HCT116 (cell line): Measurements from ENCODE around the gene MYH7. TPM values are rescaled to one million over a fixed set of nuclear protein-coding genes. Genes with fewer than 3 reads are reported as not detected.

Experiments used
- ATAC-seq: fragments of 200-7000 bp; cut with Tn5 transposase; 2 replicates; pipeline ENCODE4 v1.9.1; 2020; ENCODE audit warnings: mild to moderate bottlenecking, moderate library complexity
- BruUV-seq: library from RNA; stranded (reverse); fragments of 400-500 nt; replicated peaks from 2 replicates; lab custom pipeline; 2021; lab: Mats Ljungman, UMichigan
- CTCF ChIA-PET: fragments of 300-600 bp; sonication (Branson Sonifier 250); formaldehyde crosslinking; loops from one replicate; lab custom pipeline; 2021; ENCODE audit warnings: antibody characterized with exemption; lab: Charles Lee
- POLR2A ChIA-PET: fragments of 300-600, 350-600 bp; sonication (Branson Sonifier 250); formaldehyde crosslinking; loops from one replicate; lab custom pipeline; 2021; ENCODE audit warnings: antibody characterized with exemption; lab: Charles Lee
- RAD21 ChIA-PET, 2 experiments: fragments of 300-600 bp; sonication (Branson Sonifier 250); formaldehyde crosslinking; loops; one replicate each; lab custom pipeline; 2023; ENCODE audit warnings: low total read pairs in 2 of 2; ENCODE audit not compliant: uncharacterized antibody in 2 of 2, unreplicated experiment in 2 of 2, low non-redundant PET in 1 of 2; lab: Charles Lee
- DNase-seq: peaks from one replicate; pipeline ENCODE4 v3.0.0-alpha.2; 2010; ENCODE audit warnings: low read depth, low spot score
- H2AFZ ChIP-seq: fragments of 200-600 bp; shearing (Covaris generic), sonication (generic); 2 replicates; pipeline ENCODE4 v1.6.1; 2017; ENCODE audit warnings: low read depth, mixed run types, mixed read lengths, antibody characterized with exemption, low read length; ENCODE audit not compliant: poor library complexity, severe bottlenecking
- H3K27ac ChIP-seq: 2 replicates; pipeline ENCODE4 v1.5.1; 2012; ENCODE audit warnings: low read depth, low read length
- H3K27me3 ChIP-seq: fragments of 200-600 bp; sonication (generic); 2 replicates; pipeline ENCODE4 v1.6.1; 2016; ENCODE audit warnings: mixed run types, low read length, mixed read lengths; ENCODE audit not compliant: insufficient read depth
- H3K36me3 ChIP-seq, 2 experiments: fragments of 200-500 bp in 1 of 2; fragments of 200-600 bp in 1 of 2; sonication (Bioruptor generic) in 1 of 2; sonication (generic) in 1 of 2; 2 replicates each; pipeline versions ENCODE4 v1.5.1 to v1.6.1; 2014 to 2016; ENCODE audit warnings: low read length in 2 of 2, inconsistent platforms in 1 of 2, mixed read lengths in 1 of 2, mixed run types in 1 of 2; ENCODE audit not compliant: insufficient read depth in 2 of 2, control insufficient read depth in 1 of 2
- H3K4me1 ChIP-seq, 2 experiments: fragments of 200-600 bp in 1 of 2; sonication (generic) in 1 of 2; 2 replicates each; pipeline versions ENCODE4 v1.5.1 to v1.6.1; 2012 to 2017; ENCODE audit warnings: low read length in 2 of 2, inconsistent platforms in 1 of 2, mild to moderate bottlenecking in 1 of 2, mixed read lengths in 1 of 2, mixed run types in 1 of 2, moderate library complexity in 1 of 2; ENCODE audit not compliant: insufficient read depth in 2 of 2, control insufficient read depth in 1 of 2
- H3K4me2 ChIP-seq: fragments of 200-600 bp; sonication (generic); 2 replicates; pipeline ENCODE4 v1.6.1; 2017; ENCODE audit warnings: mixed run types, low read length, mixed read lengths
- H3K4me3 ChIP-seq, 2 experiments: fragments of 200-600 bp in 1 of 2; sonication (generic) in 1 of 2; replicated peaks in 1 of 2; 2 replicates each; pipeline ENCODE4 v1.5.1; 2011 to 2016; ENCODE audit warnings: low read length in 2 of 2, control low read depth in 1 of 2, low read depth in 1 of 2, mild to moderate bottlenecking in 1 of 2, mixed read lengths in 1 of 2, mixed run types in 1 of 2
- H3K79me2 ChIP-seq: fragments of 200-600 bp; sonication (generic); 2 replicates; pipeline ENCODE4 v1.6.1; 2017; ENCODE audit warnings: mild to moderate bottlenecking, mixed run types, low read length, moderate library complexity, mixed read lengths; ENCODE audit not compliant: insufficient read depth
- H3K9ac ChIP-seq: fragments of 200-600 bp; sonication (generic); 2 replicates; pipeline ENCODE4 v1.6.1; 2016; ENCODE audit warnings: low read length, mixed read lengths
- H3K9me2 ChIP-seq: fragments of 200-600 bp; sonication (generic), shearing (Covaris generic); 2 replicates; pipeline ENCODE4 v1.6.1; 2017; ENCODE audit warnings: mixed run types, mild to moderate bottlenecking, moderate library complexity; ENCODE audit not compliant: insufficient read depth
- H3K9me3 ChIP-seq, 2 experiments: fragments of 200-500 bp in 1 of 2; fragments of 200-600 bp in 1 of 2; sonication (Bioruptor generic) in 1 of 2; sonication (generic) in 1 of 2; 2 replicates each; pipeline ENCODE4 v1.6.1; 2014 to 2017; ENCODE audit warnings: low read length in 2 of 2, mixed read lengths in 2 of 2, inconsistent platforms in 1 of 2, low read depth in 1 of 2, mild to moderate bottlenecking in 1 of 2, mixed run types in 1 of 2, moderate library complexity in 1 of 2; ENCODE audit not compliant: control insufficient read depth in 1 of 2, insufficient read depth in 1 of 2
- H4K20me1 ChIP-seq: fragments of 200-600 bp; sonication (generic), shearing (Covaris generic); 2 replicates; pipeline ENCODE4 v1.6.1; 2017; ENCODE audit warnings: mixed run types, mild to moderate bottlenecking, moderate library complexity; ENCODE audit not compliant: insufficient read depth
- CEBPB ChIP-seq: IDR thresholded peaks from 2 replicates; pipeline ENCODE4 v1.6.1; 2012; ENCODE audit warnings: low read depth
- ELF1 ChIP-seq: IDR thresholded peaks from 2 replicates; pipeline ENCODE4 v1.6.1; 2012; ENCODE audit warnings: low read depth, borderline replicate concordance
- EZH2 ChIP-seq: fragments of 200-600 bp; sonication (generic); IDR thresholded peaks from 2 replicates; pipeline ENCODE4 v1.6.1; 2017; ENCODE audit warnings: antibody characterized with exemption, mixed run types
- EZH2phosphoT487 ChIP-seq: fragments of 200-600 bp; IDR thresholded peaks from 2 replicates; pipeline ENCODE4 v1.6.1; 2018; ENCODE audit warnings: antibody characterized with exemption, borderline replicate concordance
- FOSL1 ChIP-seq: IDR thresholded peaks from 2 replicates; pipeline ENCODE4 v1.6.1; 2012; ENCODE audit warnings: low read depth
- POLR2A ChIP-seq: IDR thresholded peaks from 2 replicates; pipeline ENCODE4 v1.7.0; 2011; ENCODE audit warnings: borderline replicate concordance; ENCODE audit not compliant: insufficient read depth, insufficient read length; ENCODE audit errors: extremely low read depth
- POLR2AphosphoS5 ChIP-seq: IDR thresholded peaks from 2 replicates; pipeline ENCODE4 v1.6.1; 2011; ENCODE audit warnings: mild to moderate bottlenecking, low read depth, low read length, moderate library complexity
- RAD21 ChIP-seq: IDR thresholded peaks from 2 replicates; pipeline ENCODE4 v1.6.1; 2012; ENCODE audit warnings: low read depth, mild to moderate bottlenecking
- SIN3A ChIP-seq: IDR thresholded peaks from 2 replicates; pipeline ENCODE4 v1.6.1; 2012; ENCODE audit warnings: low read depth
- SP1 ChIP-seq: IDR thresholded peaks from 2 replicates; pipeline ENCODE4 v1.6.1; 2012; ENCODE audit warnings: low read depth
- ZNF274 ChIP-seq: fragments of 200-500 bp; sonication (Bioruptor generic); IDR thresholded peaks from 2 replicates; pipeline ENCODE4 v1.6.1; 2014; ENCODE audit warnings: mild to moderate bottlenecking, low read depth, low read length, inconsistent platforms
- intact Hi-C: fragments of 100-400 bp; cut with micrococcal nuclease; formaldehyde crosslinking; loops from 2 replicates; pipeline ENCODE4 v1.10.0; 2022
- total RNA-seq: library from RNA; stranded (reverse); gene quantifications from one replicate; pipeline ENCODE4 v1.2.1, GENCODE V29; 2021; ENCODE audit not compliant: unreplicated experiment
- TF ChIP-seq, protein P1 (sequence below): IDR thresholded peaks from 2 replicates; pipeline ENCODE4 v1.6.1; 2012
- TF ChIP-seq, protein P2 (sequence below): IDR thresholded peaks from 2 replicates; pipeline ENCODE4 v1.6.1; 2011; ENCODE audit warnings: mild to moderate bottlenecking, low read length, moderate library complexity; ENCODE audit not compliant: insufficient replicate concordance; ENCODE audit errors: extremely low read depth

The MYH7 gene
- total RNA-seq, 1 experiment from 2014 or later: not detected

DNA sequence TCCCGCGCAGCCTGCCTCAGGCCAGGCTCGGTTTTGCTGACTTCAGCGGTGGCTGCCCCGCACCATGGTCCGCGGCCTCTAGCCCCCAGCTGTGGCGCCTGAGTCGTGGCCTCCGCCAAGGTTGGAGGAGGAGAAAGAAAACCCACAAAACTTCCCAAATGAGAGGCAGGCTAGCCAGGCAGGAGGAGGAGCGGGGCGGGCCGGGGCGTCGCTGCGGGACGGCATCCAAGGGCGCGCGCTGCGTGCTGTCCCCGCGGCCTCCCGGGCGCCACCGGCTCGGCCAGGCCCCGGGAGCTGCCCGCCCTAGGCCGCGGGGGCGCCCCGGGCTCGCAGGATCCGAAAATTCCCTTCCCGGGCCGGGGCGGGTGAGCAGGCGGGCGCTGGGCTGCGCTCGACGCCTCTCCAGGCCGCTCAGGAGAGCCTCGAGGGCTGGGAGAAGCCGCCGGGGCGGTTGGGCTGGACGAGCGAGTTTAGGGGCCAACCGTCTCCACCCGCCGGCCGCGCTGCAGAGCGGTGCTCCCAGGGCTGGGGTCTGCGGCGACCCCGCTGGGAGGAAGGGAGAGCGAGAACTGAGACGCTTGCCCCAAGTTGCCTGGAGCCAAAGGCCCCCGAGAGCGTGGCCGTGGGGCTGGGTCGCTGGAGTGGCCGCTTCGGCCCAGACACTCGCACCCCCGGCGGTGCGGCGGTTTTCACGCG, 70.3 kb downstream of the MYH7 start, which contains the start of gene EFS:
TSS of gene EFS (minus strand) at position 137 of the 696 bp plus-strand sequence. CDS start 147 bp downstream, outside the sequence.
- DNase-seq (no peak), ATAC-seq (no peak)
- no TSS peak for BruUV-seq
- RAD21 ChIA-PET: no interaction called here
- POLR2A ChIA-PET: no interaction called here
- Histone ChIP-seq H3K9ac (no peak within 1 kb of the TSS), H3K27ac (no peak within 1 kb of the TSS), H3K9me3 (no peaks in the 10 kb centered on the region), H3K27me3 (0 out of 2 replicates have a peak, but pooled peaks cover 3% of the 10 kb centered on the region), H3K4me3 (no peak within 1 kb of the TSS), H3K36me3 (no peaks in the 10 kb centered on the region), H2AFZ (no peak within 1 kb of the TSS), H3K9me2 (no peaks in the 10 kb centered on the region), H3K4me2 (no peak within 1 kb of the TSS), H4K20me1 (no peaks in the 10 kb centered on the region), H3K79me2 (no peaks in the 10 kb centered on the region), H3K4me1 (no peaks in the 10 kb centered on the region; a peak in 1 of 4 replicates)
- intact Hi-C loops: no loop called here
- CTCF ChIA-PET: no interaction called here
- TF ChIP-seq POLR2A (no peak), EZH2 (no peak)

DNA sequence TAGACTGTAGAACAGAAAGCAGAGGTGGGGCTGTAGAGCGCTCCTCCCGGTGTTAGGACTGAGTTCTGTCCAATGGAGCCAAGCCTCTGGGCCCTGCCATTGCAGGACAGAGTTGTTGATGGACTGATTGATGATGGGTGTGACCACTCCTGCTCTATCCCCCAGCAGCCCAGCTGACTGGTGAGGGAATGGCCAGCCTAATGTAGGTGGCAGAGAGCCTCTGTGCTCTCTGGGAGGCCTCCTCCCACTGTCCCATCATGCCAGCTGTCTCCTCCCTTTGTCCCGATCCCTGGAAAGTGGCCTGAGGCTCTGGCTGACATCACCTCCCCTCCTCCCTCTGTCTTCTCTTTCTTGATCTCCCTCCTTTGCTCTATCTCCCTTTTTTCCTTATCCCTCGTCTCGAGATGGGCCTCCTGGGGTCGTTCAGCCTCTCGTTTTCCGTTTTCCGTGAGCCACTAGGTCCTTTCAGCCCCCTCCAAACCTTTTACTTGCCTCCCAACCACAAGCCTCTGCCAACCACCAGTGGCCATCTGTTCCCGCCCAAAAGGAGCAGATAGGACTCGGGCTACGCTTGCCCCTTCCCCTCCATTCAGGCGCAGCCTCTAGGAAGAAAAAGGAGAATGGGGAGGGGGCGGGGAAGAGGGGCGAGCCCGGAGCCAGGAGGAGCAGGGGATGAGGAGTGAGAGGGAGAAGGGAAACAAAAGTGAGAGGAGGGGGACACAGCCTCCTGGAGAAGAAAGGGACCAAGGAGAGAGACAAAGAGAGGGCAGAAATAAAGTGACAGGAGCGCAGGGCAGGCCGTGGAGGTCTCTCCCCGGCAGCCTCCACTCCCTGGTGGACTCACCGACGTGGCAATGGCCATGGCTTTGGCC, 71.1 kb downstream of the MYH7 start:
- no peak overlapping the region for H3K9ac ChIP-seq
- H3K4me3 ChIP-seq: no peak overlapping the region
- H3K4me2 ChIP-seq: no peak overlapping the region
- ATAC-seq (no peak; the same call in 1 of the 2 replicates), DNase-seq (no peak)
- ChIA-PET RAD21 (no interaction called here), POLR2A (no interaction called here), CTCF (no interaction called here)
- no peaks in the 10 kb centered on the region for H3K9me3 ChIP-seq
- H3K79me2 ChIP-seq: no peaks in the 10 kb centered on the region
- H4K20me1 ChIP-seq: no peaks in the 10 kb centered on the region
- no peaks in the 10 kb centered on the region for H3K4me1 ChIP-seq
- no peaks in the 10 kb centered on the region for H3K9me2 ChIP-seq
- BruUV-seq: no TSS peak
- H2AFZ ChIP-seq: no peak overlapping the region
- H3K27me3 ChIP-seq: 0 out of 2 replicates have a peak, but pooled peaks cover 3% of the 10 kb centered on the region
- no peaks in the 10 kb centered on the region for H3K36me3 ChIP-seq
- no peak overlapping the region for H3K27ac ChIP-seq
- intact Hi-C loops: no loop called here
- TF ChIP-seq CEBPB (no peak), EZH2 (no peak), RAD21 (no peak), POLR2AphosphoS5 (no peak), ELF1 (no peak), POLR2A (no peak), SIN3A (no peak), EZH2phosphoT487 (no peak), ZNF274 (no peak), SP1 (no peak), FOSL1 (no peak)
- TF ChIP-seq, protein P1, sequence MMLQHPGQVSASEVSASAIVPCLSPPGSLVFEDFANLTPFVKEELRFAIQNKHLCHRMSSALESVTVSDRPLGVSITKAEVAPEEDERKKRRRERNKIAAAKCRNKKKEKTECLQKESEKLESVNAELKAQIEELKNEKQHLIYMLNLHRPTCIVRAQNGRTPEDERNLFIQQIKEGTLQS: no peak
- TF ChIP-seq, protein P2, sequence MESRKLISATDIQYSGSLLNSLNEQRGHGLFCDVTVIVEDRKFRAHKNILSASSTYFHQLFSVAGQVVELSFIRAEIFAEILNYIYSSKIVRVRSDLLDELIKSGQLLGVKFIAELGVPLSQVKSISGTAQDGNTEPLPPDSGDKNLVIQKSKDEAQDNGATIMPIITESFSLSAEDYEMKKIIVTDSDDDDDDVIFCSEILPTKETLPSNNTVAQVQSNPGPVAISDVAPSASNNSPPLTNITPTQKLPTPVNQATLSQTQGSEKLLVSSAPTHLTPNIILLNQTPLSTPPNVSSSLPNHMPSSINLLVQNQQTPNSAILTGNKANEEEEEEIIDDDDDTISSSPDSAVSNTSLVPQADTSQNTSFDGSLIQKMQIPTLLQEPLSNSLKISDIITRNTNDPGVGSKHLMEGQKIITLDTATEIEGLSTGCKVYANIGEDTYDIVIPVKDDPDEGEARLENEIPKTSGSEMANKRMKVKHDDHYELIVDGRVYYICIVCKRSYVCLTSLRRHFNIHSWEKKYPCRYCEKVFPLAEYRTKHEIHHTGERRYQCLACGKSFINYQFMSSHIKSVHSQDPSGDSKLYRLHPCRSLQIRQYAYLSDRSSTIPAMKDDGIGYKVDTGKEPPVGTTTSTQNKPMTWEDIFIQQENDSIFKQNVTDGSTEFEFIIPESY: no peak
